ENCODE results near the gene AQP1.

Gene AQP1

DNA sequence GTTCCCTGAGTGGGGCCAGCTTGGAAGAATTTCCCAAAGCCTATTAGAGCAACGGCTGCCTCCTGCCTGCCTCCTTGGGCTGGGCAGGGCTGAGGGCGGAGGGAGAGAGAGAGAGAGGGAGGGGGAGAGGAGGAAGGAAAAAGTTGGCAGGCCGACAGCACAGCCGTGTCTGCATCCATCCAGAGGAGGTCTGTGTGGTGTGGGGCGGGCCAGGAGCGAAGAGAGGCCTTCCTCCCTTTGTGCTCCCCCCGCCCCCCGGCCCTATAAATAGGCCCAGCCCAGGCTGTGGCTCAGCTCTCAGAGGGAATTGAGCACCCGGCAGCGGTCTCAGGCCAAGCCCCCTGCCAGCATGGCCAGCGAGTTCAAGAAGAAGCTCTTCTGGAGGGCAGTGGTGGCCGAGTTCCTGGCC, at the start of gene AQP1:
Gene AQP1 (plus strand): TSS at position 293 of the 409 bp plus-strand sequence. CDS start 57 bp downstream, at position 350.
- peak; percentile 61 for DNase-seq

DNA sequence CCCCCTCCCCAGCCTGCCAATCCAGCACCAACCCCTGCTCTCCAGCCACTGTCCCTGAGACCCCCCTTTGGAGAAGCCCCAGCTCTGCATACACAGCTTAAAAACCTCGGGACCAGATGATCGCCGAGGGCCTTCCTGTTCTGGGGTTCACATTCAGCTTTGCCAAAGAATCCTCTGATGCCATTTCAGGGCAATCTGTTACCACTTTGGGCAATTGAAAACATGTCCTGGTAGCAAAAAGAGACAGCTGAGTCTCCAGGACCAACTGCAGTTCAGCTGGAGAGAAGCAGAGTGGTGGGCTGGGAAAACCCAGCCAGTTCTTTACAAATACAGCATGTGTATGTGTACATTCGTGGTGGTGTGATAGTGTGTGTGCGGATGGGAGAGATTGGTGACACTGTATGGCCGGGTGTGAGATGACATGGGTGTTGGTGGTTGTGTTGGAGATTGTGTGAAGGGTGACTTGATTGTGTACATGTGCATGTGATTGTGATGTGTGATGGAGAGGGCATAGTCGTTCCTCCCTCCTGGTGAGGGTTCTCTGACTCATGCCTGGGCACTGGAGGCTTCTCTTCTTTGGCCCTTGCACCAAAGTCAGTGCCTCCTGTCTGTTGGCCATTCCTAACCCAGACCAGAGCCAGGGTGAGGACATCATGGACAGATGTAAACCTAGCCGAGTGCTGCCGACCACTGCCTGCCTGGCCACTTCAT, 48.5 kb upstream of the AQP1 start:
- no peak for DNase-seq

DNA sequence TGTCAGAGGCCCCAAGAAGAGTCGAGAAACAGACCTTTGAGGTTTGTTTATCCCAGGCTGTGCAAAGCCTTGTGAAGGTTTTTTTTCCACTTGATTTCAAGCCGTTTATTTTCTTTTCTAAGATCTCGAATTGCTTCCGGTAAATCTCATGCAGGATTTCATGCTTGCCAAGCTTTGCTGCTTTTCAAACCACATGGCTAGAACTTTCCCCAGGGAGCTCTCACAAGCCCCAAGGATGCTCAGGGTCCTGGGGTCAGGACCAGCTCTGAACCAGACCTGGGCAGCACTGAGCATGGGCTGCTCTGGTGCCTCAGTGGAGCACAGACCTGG, 48.0 kb upstream of the AQP1 start:
- DNase-seq, result no peak

DNA sequence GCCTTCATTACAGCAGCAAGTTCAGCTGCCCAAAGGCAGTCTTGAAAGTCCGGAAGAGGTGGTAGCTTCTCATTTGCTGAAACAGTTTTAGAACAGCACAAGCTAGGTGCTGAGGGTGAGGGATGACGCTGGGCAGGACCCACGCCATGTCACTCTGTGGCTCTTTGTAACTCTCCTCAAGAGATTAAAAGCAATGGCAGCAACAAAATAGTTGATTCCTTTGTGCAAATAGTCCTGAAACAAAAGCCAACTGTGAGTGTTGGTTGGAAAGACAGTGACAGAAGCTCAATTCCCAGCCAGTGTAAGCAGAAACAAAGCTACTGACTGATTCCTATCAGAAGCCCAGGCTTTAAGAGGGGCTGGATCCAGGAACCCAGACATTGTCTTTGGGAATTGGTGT, 47.6 kb upstream of the AQP1 start:
- DNase-seq, result no peak

DNA sequence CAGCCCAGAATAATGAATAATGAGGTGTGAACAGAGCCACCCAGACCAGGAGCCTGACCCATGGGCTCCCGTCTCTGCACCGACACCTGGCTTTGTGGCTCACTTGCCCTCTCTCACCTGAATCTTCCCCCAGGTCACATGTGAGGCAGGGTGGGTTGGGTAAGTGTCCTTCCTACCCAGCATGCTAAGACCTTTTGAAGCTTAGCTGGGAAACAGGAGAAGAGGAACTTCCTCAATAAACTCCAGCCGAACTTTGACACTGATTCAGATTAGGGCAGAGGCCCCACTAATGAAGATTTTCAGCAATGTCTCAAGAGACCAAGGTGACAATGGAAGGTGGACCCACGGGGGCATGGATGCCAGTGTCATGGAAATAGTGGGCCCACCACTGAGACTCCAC, 46.6 kb upstream of the AQP1 start:
- no peak for DNase-seq

DNA sequence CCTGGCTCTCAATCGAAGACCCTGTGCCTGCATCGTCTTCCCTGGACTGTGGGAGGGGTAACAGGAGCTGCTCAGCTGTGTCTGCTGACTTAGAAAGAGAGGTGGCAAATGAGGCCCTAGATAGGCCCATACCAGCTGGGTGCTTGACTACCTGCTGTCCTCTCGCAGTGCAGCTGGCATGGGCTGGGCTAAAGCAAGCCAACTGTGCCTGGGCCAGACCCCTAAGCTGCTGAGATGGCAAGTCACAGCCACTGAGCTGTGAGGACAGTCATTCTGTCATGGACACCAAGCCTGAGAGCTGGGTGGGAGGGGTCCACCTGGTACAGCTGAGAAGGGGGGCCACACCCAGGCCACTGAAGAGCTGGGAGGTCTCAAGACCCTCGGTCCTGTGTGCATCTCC, 45.8 kb upstream of the AQP1 start:
- peak; percentile 6 for DNase-seq

DNA sequence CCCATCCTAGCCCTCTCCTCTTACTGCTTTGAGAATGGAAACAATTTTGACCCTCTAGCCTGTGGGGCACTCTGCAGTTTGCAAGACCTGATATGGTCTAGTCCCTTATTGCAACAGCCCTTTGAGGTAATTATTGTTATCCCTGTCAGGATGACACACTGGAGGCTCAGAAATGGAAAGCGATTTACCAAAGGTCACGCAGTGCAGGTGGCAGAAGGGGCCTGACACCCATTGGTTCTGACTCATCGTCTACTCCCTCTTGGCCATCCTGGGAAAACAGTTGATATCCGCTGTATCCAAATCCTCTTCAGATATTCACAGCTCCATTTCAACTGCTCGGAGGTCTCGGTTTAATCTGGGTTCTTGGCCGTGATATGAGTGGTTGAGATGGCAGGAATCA, 44.7 kb upstream of the AQP1 start:
- no peak for DNase-seq

DNA sequence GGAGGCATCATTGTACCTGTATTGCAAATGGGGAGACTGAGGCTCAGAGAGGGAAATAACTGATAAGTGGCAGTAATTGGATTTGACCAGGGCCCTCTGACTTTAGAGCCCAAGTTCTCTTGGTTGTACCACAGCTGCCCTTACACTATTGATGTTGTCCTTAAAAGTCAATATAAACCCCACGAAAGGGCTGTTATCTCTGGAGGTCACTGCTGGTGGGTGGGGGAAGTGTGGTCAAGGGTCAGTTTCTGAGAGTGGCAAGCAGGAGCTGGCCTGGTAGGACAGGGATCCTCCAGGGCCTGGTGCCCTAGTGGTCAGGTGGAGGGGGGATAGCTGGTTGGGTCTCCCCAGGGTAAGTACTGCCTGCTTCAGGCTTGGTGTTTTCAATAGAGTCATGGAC, 44.2 kb upstream of the AQP1 start:
- DNase-seq, result no peak

DNA sequence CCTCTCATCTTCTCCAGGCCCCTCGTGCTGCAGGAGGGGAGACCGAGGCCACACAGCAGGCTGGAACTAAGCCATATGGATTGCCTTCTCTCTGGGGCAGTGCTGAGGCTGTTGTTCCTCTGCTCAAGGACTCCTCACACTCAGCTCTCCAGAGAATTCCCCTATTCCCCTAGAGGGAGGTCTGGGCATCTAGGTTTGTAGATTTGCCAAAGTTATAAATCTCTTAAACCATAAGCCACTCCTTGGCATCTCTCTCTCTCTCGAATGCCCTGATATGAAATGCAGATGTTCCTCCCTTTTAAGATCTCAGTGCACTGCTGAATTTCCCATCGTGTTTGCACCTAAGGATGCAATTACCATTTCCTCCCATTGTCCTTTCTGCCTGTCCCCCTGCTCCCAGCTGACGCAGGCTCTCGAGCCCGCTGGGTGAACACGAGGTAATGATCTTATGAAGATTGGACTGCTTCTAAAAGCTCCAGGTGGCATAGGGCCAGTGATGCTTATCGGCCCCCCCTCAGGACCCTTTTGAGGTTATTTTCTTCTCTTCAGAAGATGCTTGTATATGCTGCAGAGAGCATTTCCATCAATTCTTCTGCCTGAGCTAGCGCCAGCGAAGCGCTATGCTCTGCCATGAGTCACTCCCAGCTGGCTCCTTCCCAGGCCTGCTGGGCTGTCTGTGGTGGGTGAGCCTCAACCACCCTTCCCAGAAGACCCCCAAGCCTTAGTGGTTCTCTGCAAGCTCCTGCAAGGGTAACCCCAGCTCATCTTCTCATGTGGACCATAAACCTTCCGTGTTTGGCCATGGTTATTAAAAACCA, 41.6 kb upstream of the AQP1 start:
- peak; percentile 23 for DNase-seq

DNA sequence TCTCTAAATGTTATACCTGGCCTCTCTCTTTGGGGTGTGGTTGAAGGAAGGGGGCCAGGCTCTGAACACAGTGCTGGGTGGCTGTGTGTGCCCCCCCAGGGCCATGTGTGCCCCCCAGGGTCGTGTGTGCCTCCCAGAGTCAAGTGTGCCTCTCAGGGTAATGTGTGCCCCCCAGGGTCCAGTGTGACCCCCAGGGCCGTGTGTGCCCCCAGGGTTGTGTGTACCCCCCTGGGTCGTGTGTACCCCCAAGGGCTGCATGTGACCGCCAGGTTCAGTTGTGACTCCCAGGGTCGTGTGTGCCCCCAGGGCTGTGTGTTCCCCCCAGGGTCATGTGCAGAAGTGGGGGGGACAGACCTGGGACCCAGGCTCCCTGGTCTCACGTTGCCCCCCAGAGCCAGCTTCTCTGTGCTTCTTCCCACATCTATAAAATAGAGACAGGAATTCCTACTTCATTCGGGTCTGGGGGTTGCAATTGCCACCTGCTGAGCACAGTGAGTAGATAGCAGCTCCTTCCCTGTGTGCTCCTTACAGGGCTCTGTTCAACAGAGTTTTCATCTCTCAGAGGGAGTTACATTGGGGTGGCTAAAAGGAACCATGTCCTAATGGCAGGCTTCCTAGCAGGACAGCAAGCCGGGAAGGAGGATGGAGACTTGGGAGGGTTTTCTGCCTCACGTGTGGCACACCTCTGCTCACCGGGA, 40.7 kb upstream of the AQP1 start:
- DNase-seq, result no peak

DNA sequence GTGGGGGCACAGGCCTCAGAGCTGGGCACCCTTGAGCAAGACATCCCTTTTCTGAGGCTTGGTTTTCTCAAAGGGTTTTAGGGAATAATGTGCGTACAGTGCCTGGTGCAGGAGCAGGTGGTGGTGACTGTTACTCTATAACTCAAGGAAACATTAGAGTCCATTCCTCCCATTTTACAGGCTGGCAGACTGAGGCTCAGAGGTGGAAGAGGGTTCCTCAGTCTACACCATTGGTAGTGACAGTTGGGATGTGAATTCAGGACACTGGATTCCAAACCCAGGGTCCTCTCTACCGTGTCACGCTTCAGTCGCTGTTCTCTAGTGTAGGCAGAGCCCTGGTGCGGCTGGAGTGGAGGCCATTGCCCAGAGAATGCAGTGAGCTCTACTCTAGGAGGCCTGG, 40.0 kb upstream of the AQP1 start:
- DNase-seq, result no peak

DNA sequence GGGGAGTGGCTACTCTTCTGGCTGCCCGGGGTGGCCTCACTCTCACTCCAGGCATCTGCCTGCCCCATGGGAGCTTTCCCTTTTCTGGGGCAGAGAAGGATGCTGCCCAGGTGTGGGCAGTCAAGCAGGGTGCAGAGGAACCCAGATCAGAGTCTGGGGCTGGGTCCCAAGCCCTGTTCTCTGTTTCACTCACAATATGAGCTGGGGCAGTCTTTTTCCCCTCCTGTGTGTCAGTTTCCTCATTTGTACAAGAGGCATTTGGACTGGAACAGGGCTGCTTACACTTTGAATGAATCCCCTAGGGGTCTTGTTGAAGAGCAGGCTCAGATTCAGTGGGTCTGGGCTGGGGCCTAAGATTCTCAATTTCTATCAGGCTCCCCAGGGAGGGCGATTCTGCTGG, 38.4 kb upstream of the AQP1 start:
- no peak for DNase-seq

DNA sequence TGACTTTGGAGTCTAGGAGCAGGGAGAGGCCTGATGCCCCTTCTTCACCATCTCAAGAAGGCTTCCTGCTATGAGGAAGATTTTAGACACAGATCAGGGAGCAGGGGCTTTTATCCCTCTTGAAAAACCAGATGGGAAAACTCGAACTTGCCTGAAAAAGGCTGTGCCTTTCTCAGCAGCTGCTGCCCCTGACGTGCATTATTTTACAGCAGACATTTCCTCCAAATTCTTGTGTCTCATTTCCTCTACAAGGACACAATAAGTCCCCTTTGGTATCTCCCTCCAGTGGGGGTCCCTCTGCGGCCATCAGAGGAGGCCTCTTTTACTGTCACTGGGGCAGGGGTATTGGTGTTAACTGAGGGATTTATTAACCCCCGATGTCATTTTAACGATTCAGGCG, 38.0 kb upstream of the AQP1 start:
- DNase-seq, result no peak

DNA sequence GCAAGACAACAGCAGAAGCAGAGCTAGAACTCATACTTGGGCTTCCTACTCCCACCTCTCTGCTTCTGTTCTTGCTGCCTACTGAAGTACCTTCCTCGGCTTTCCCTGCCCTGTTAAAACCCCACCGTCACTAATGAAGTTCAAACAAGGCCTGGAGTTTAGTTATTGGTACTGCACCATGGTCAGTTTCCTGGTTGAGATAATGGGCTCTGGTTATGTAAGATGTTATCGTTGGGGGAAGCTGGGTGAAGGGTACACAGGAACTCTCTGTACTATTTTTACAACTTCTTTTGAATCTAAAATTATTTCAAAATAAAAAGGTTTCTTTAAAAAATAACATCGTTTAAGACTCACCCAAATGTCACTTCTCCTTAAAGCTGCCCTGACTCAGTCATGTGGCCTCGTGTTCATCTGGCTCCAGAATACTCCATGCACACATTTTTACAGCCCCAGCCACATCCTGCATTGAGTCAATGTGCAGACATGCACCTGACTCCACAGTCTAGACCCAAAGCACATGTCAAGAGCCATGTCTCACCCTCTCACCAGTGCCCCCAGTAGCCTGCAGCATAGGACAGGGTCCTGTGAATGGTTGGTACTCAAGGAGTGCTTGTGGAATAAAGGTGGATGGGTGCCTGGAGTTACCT, 36.9 kb upstream of the AQP1 start:
- no peak for DNase-seq

DNA sequence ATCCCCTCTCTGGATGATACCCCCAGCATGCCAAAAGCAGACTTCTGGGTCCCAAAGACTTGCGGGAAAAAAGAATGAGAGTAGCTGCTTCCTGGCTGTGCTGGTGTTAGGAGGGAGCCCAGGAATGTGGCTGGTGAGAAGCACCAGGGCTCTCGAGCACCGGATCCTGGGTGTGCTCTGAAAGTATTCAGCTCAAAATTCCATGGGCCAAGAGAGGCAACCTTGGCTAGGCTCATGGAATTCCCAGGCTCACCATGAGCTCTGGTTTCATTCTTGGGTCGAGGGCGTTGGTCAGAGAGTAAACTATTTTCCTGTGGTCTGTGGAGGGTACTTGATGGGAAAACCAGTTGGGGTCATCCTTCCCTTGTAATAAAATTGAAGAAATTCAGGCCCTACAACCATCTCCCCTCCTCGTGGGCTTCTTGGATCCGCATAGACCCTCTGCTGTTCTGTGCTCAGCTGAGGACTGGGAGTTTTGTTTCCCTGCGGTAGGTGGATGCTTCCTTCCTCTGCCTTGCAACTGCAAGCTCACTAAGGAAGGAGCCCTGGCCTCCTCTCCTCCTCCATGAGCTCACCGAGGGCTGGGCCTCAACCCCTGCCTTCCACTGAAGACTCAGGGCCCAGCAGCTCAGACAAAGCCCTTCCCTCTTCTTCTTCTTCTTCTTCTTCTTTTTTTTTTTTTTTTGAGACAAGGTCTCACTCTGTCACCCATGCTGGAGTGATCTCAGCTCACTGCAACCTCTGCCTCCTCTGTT, 34.5 kb upstream of the AQP1 start:
- no peak for DNase-seq

DNA sequence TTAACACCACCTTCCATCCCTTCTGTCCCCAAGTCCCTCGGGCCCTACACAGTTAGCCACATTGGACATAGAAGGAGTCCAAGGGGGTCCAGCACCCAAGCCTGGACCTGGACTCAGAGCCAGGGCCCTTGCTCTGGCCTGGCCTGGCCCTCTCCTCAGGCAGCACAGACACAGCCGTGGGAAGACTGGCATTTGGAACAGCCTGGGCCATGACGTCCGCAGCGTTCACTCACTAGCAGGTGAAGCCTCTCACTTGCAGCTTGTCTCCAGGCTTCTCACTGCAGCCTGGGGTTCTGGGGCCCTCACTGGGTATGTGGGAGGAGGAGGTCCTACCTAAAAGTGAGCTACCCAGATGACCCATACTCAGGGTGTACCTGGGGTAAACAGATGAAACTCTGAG, 33.7 kb upstream of the AQP1 start:
- DNase-seq, result no peak

DNA sequence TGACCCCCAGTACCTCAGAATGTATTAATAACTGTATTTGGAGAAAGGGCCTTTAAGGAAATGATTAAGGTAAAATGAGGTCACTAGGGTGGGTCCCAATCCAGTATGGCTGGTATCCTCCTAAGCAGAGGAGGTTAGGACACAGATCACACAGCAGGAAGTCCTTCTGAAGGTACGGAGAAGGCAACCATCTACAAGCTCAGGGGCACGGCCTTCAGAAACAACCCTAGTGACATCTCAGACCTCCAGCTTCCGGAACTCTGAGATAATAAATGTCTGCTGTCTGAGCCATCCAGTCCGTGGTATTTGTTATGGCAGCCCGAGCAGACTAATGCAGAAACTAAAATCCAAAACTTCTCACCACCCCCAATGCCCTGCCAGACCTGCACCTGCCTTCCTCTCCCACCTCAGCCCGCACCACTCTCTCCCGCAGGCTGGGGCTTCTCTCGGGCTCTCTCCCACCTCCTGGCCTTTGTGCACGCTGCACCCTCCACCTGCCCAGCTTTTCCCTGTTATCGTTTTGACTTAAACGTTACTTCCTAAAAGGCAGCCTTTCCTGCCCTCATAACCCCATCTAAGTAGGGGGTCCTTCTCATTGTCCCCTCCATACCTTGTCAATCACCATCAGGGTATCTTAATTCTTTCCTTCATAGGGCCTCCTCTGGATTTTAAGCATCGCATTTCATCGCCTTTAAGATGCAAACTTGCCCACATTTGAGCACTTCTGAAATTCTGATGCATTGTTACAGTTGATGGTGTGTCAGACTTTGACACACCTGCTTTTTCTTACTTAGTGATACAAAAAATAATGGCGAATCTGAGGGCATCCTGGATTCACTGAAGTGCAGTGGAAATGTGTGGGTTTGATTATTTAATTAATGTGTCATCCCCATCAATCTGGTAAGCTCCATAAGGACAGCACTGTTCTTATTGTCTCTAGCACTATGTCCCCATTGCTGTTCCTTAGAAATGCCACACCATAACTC, 32.2 kb upstream of the AQP1 start:
- DNase-seq, result no peak

DNA sequence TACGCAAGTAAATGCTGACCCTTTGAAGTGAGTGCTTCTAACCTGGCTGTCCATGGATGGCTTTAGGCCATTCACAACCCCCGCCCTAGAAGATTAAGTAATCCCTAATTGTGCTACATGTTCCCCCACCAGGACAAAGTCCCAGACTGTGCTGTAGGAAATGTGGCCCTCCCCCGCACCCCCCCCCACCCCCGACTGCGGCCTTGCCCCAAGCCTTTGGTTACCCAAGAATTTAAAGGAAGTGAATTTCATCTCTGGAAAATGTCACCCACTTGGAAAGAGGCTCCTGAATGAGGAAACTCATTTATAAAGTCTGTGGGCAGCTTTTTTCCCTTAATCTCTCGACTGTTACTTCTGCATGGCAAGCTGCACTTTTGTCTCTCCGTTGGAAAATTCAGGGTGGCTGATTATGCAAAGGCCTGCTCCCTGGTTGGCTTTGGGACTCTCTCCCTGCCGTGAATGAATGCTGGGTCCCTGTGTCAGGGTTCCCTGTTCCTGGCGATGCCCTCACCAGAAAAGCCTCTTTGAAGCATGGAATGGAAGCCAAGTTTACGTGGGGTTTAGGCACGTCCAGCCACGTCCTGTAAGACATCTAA, 31.4 kb upstream of the AQP1 start:
- no peak for DNase-seq

DNA sequence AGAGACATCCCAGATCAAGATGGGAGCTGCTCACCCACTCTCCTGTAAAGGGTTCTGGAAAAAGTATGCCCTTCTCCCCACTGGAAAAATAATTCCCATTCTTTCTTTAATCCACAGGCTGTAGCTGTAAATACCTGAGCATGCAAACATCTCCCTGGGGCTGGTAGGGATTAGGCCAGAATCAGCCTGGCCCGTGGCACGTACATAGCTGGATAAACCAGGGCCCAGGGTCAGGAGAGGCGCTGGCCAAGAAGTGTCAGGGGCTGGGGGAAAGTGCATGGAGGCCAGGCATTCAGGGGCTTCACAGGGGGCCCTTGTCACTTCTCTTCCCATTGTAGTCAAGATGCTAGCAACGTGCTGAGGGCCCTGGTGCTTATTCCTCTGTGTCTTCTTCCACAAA, 30.7 kb upstream of the AQP1 start:
- no peak for DNase-seq

DNA sequence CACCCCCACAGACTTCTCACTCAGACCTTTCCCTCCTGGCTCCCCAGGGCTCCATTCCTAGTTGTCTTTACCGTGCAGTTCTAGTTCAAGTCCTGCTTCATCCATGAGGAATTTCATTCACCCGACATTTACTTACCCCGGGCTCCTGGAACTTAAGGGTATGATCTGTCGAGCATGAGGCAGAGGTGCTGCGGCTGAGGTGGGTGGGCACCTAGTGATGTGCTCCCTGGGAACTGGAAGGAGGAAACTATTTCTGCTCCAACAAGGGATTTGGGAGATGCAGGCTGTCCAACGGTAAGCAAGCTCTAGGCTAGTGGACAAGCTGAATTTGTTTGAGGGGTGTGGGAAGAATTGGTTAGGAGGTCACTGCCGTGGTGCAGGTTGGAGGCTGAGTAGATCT, 30.2 kb upstream of the AQP1 start:
- DNase-seq, result no peak

DNA sequence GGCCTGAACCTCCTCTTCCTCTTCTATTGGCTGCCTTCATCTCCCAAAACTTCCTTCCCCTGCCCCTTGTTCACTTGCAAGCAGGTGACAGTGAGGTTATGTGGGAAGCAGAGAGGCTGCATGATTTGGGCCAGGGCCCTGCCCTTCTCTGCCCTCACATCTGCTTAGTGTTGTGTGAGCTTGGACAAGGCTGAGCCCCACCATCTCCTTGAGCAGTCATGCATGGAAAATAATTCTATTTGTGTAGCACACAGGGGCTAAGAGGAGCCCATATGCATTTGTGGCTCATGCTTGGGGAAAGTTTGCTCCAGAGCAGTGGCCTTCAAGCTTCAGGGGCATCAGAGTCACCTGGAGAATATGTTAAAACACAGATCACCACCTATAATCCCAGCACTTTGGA, 26.8 kb upstream of the AQP1 start:
- no peak for DNase-seq

Data from NCI-H69 (cell line).